A549 (cell line): ENCODE measurements around the gene STX1B. TPM values are rescaled to one million over a fixed set of nuclear protein-coding genes. Genes with fewer than 3 reads are reported as not detected.

ENCODE experiments used
- ATAC-seq, 2 experiments: fragments of 200-7000 bp in 1 of 2; fragments of >200 bp in 1 of 2; cut with Nextera tagmentation in 1 of 2; cut with Tn5 transposase in 1 of 2; 3 replicates each; pipeline versions ENCODE4 v1.8.0 to v1.9.1; 2018 to 2020; ENCODE audit warnings: mild to moderate bottlenecking in 1 of 2, moderate library complexity in 1 of 2
- CTCF ChIA-PET: fragments of 300-600 bp; sonication (Branson Sonifier 250); formaldehyde crosslinking; extraction: SDS; loops from one replicate; lab custom pipeline; 2021; ENCODE audit warnings: antibody characterized with exemption, inconsistent platforms; lab: Yijun Ruan, JAX
- POLR2A ChIA-PET: fragments of 350-600 bp; formaldehyde crosslinking; extraction: SDS; loops from one replicate; lab custom pipeline; 2021; ENCODE audit warnings: antibody characterized with exemption, inconsistent platforms; lab: Yijun Ruan, JAX
- DNase-seq, 2 experiments: peaks; one replicate each; pipeline versions ENCODE4 v3.0.0 to v3.0.0-alpha.2; 2011 to 2016; ENCODE audit warnings: low read depth in 1 of 2, low spot score in 1 of 2
- FAIRE-seq: peaks from 2 replicates; lab custom pipeline; 2011; peaks lifted over from hg19 to GRCh38; lab: Jason Lieb, UNC
- H3K27ac ChIP-seq, 2 experiments: fragments of >200 bp; sonication (Bioruptor Twin); formaldehyde crosslinking; 3 replicates each; pipeline ENCODE4 v1.5.1; 2016 to 2017
- H3K4me1 ChIP-seq: fragments of >200 bp; sonication (Bioruptor Twin); formaldehyde crosslinking; 3 replicates; pipeline ENCODE4 v1.6.1; 2016
- H3K4me2 ChIP-seq: fragments of >200 bp; sonication (Bioruptor Twin); formaldehyde crosslinking; 3 replicates; pipeline ENCODE4 v1.6.1; 2016
- H3K4me3 ChIP-seq: fragments of >200 bp; sonication (Bioruptor Twin); formaldehyde crosslinking; 3 replicates; pipeline ENCODE4 v1.5.1; 2016
- H3K9me3 ChIP-seq: fragments of >200 bp; sonication (Bioruptor Twin); formaldehyde crosslinking; 3 replicates; pipeline ENCODE4 v1.6.1; 2016
- BHLHE40 ChIP-seq: IDR thresholded peaks from 2 replicates; pipeline ENCODE4 v1.6.1; 2012; ENCODE audit warnings: low read depth, low read length, inconsistent platforms
- CBX2 ChIP-seq: fragments of 200-600 bp; sonication (generic); IDR thresholded peaks from 2 replicates; pipeline ENCODE4 v1.6.1; 2016; ENCODE audit warnings: low read depth, mild to moderate bottlenecking, borderline replicate concordance
- CTCF ChIP-seq: fragments of >200 bp; sonication (Bioruptor Twin); formaldehyde crosslinking; IDR thresholded peaks from 3 replicates; pipeline ENCODE4 v1.5.1; 2016
- EHMT2 ChIP-seq: fragments of 200-600 bp; sonication (generic); IDR thresholded peaks from 2 replicates; pipeline ENCODE4 v1.6.1; 2016; ENCODE audit warnings: antibody characterized with exemption, low read depth, mild to moderate bottlenecking, moderate library complexity
- FOSB ChIP-seq: fragments of 250-450 bp; sonication (Bioruptor Pico); IDR thresholded peaks from 2 replicates; pipeline ENCODE4 v1.5.0; 2020; ENCODE audit warnings: mild to moderate bottlenecking, moderate library complexity
- GATA3 ChIP-seq: IDR thresholded peaks from 2 replicates; pipeline ENCODE4 v1.6.1; 2012; ENCODE audit warnings: borderline replicate concordance
- HDAC2 ChIP-seq: fragments of 200-600 bp; sonication (generic); IDR thresholded peaks from 2 replicates; pipeline ENCODE4 v1.6.1; 2016
- HEYL ChIP-seq: fragments of 250-450 bp; sonication (Bioruptor Pico); IDR thresholded peaks from 2 replicates; pipeline ENCODE4 v1.8.0; 2021; ENCODE audit warnings: mild to moderate bottlenecking, moderate library complexity
- HMGXB4 ChIP-seq: fragments of 250-450 bp; sonication (Bioruptor Pico); IDR thresholded peaks from 2 replicates; pipeline ENCODE4 v1.5.0; 2021; ENCODE audit warnings: mild to moderate bottlenecking, moderate library complexity, borderline replicate concordance
- HOXB13 ChIP-seq: fragments of 250-450 bp; sonication (Bioruptor Pico); IDR thresholded peaks from 2 replicates; pipeline ENCODE4 v1.5.0; 2020; ENCODE audit warnings: low read depth, mild to moderate bottlenecking, moderate library complexity
- JUNB ChIP-seq: fragments of >200 bp; sonication (Bioruptor Twin); formaldehyde crosslinking; IDR thresholded peaks from 2 replicates; pipeline ENCODE4 v1.6.1; 2016
- KDM1A ChIP-seq: fragments of 200-600 bp; sonication (generic); IDR thresholded peaks from 2 replicates; pipeline ENCODE4 v1.6.1; 2016; ENCODE audit warnings: low read depth, mild to moderate bottlenecking
- KDM5A ChIP-seq: fragments of 200-600 bp; sonication (generic); IDR thresholded peaks from 2 replicates; pipeline ENCODE4 v1.6.1; 2016; ENCODE audit warnings: antibody characterized with exemption, mild to moderate bottlenecking
- MYC ChIP-seq: IDR thresholded peaks from 2 replicates; pipeline ENCODE4 v1.6.1; 2012; ENCODE audit warnings: mild to moderate bottlenecking, inconsistent platforms, low read length, improper control_type of control experiment, borderline replicate concordance
- PBX3 ChIP-seq: IDR thresholded peaks from 2 replicates; pipeline ENCODE4 v1.6.1; 2012
- PHF8 ChIP-seq: fragments of 200-600 bp; sonication (generic); IDR thresholded peaks from 2 replicates; pipeline ENCODE4 v1.6.1; 2016; ENCODE audit warnings: low read depth, mild to moderate bottlenecking, antibody characterized with exemption, moderate library complexity, borderline replicate concordance
- POLR2AphosphoS2 ChIP-seq: conservative IDR thresholded peaks from 2 replicates; pipeline ENCODE4 v1.6.1; 2012; ENCODE audit warnings: low read length, improper control_type of control experiment, inconsistent platforms
- RARB ChIP-seq: fragments of 250-450 bp; sonication (Bioruptor Pico); IDR thresholded peaks from 2 replicates; pipeline ENCODE4 v1.8.0; 2021; ENCODE audit warnings: mild to moderate bottlenecking, moderate library complexity
- RCOR1 ChIP-seq: fragments of 150-350 bp; IDR thresholded peaks from 2 replicates; pipeline ENCODE4 v1.6.1; 2014; ENCODE audit warnings: antibody characterized with exemption, low read length, low read depth
- RFX5 ChIP-seq: fragments of 450-650 bp; IDR thresholded peaks from 2 replicates; pipeline ENCODE4 v1.7.1; 2014; ENCODE audit warnings: antibody characterized with exemption, mild to moderate bottlenecking, moderate library complexity
- SREBF2 ChIP-seq: fragments of 450-650 bp; IDR thresholded peaks from 2 replicates; pipeline ENCODE4 v1.6.1; 2014; ENCODE audit warnings: mild to moderate bottlenecking, moderate library complexity
- TFCP2L1 ChIP-seq: fragments of 250-450 bp; sonication (Bioruptor Pico); IDR thresholded peaks from 2 replicates; pipeline ENCODE4 v1.5.0; 2021; ENCODE audit warnings: mild to moderate bottlenecking
- ZC3H11A ChIP-seq: fragments of 450-650 bp; IDR thresholded peaks from 2 replicates; pipeline ENCODE4 v1.6.1; 2014; ENCODE audit warnings: antibody characterized with exemption, mild to moderate bottlenecking
- ZSCAN20 ChIP-seq: fragments of 250-450 bp; sonication (Bioruptor Pico); IDR thresholded peaks from 2 replicates; pipeline ENCODE4 v1.8.0; 2022; ENCODE audit warnings: mild to moderate bottlenecking, moderate library complexity
- WGBS: methylation state at CpG from one replicate; pipeline ENCODE4 v1.1.6; 2017; ENCODE audit errors: missing lambda C conversion rate; 5-methylcytosine and 5-hydroxymethylcytosine counted together
- polyA plus RNA-seq, 4 experiments: library from polyadenylated mRNA; depleted of rRNA in 3 of 4; stranded (reverse); fragments of >200 nt; fragmentation: RNase III in 1 of 4; extraction: RNeasy Plus Mini Kit Qiagen cat#74134 plus additional on column Dnase treatment in 1 of 4; gene quantifications; 2 replicates in 3 of 4; 3 replicates in 1 of 4; pipeline ENCODE4 v1.2.3, GENCODE V29; 2011 to 2017

STX1B gene
- polyA plus RNA-seq, 2 of the 4 experiments (the other 2 are of a cell fraction): 2.4 to 2.6 TPM

GRCh38 chr16:30980434-30980833 is 30.0 kb downstream of the STX1B start:
- ChIA-PET CTCF (interaction anchor here (0.7 to 7.8 kb wide), 3 partner anchors 116 to 463 kb away, joined by 3 to 97 read pairs (median 78); partner anchors contain the start of gene VKORC1), POLR2A (no interaction called here)
- DNase-seq: no peak
- 90% methylated on average over 21 of the region's 29 CpGs for WGBS
- no peak for FAIRE-seq
- Histone ChIP-seq H3K4me3 (no peak overlapping the region), H3K9me3 (no peaks in the 10 kb centered on the region), H3K4me2 (no peak overlapping the region), H3K27ac (no peak overlapping the region), H3K4me1 (peaks cover 7% of the 10 kb centered on the region)
- no peak for ATAC-seq
- TF ChIP-seq BHLHE40 (no peak), KDM1A (no peak), POLR2AphosphoS2 (no peak), GATA3 (no peak), FOSB (no peak), RCOR1 (no peak), TFCP2L1 (no peak), HDAC2 (no peak), PBX3 (no peak), ZC3H11A (no peak), HMGXB4 (CRISPR knock-in tag) (no peak), PHF8 (no peak), MYC (no peak), HOXB13 (CRISPR knock-in tag) (no peak), RFX5 (no peak), CBX2 (no peak)
- TF ChIP-seq, all 56 proteins: peak for 0

- CTCF ChIA-PET: interaction anchor here (7.8 kb wide), 1 partner anchor 164 kb away, joined by 78 read pairs; no protein-coding TSS in a partner anchor
- H3K4me3 ChIP-seq: no peak overlapping the region
- 94% methylated on average over 12 of the region's 15 CpGs for WGBS
- H3K9me3 ChIP-seq: no peaks in the 10 kb centered on the region
- no peak overlapping the region for H3K27ac ChIP-seq
- DNase-seq (no peak), FAIRE-seq (no peak), ATAC-seq (no peak)
- TF ChIP-seq RARB (CRISPR knock-in tag) (no peak), KDM1A (no peak), HEYL (no peak), GATA3 (no peak), KDM5A (no peak), JUNB (no peak), EHMT2 (no peak), HOXB13 (CRISPR knock-in tag) (no peak), ZSCAN20 (CRISPR knock-in tag) (no peak), CTCF (no peak), SREBF2 (no peak)
- TF ChIP-seq, all 56 proteins: peak for 0
- POLR2A ChIA-PET: no interaction called here
- H3K4me2 ChIP-seq: no peak overlapping the region
- peaks cover 2% of the 10 kb centered on the region; the same call in 1 of the 3 replicates for H3K4me1 ChIP-seq
Measured at GRCh38 chr16:30980023-30980371, 30.4 kb downstream of the STX1B start.
